Transverse colon (tissue), 4 donors: Measurements from ENCODE around the gene ATP11A.

Experiments
- CTCF ChIP-seq, 5 experiments: fragments of 200-600 bp in 3 of 5; fragments of 450-650 bp in 2 of 5; sonication (generic) in 3 of 5; IDR thresholded peaks; 1 replicate in 2 of 5; 2 replicates in 3 of 5; pipeline ENCODE4 v1.5.1; 2016 to 2017; ENCODE audit warnings: antibody characterized with exemption in 5 of 5, inconsistent platforms in 3 of 5, mild to moderate bottlenecking in 2 of 5, moderate library complexity in 1 of 5
- EP300 ChIP-seq: sonication (generic); formaldehyde crosslinking; IDR thresholded peaks from one replicate; pipeline ENCODE4 v1.6.1; 2017; ENCODE audit warnings: antibody characterized with exemption, low read depth
- POLR2A ChIP-seq: fragments of 450-650 bp; IDR thresholded peaks from one replicate; pipeline ENCODE4 v1.6.1; 2016; ENCODE audit warnings: antibody characterized with exemption, mild to moderate bottlenecking, moderate library complexity
- POLR2AphosphoS5 ChIP-seq, 3 donors: sonication (generic); formaldehyde crosslinking; IDR thresholded peaks; one replicate each; pipeline ENCODE4 v1.6.1; 2016; ENCODE audit warnings: antibody characterized with exemption in 3 of 3

GRCh38 chr13:112880221-112880641, 190.4 kb downstream of the ATP11A start:
- TF ChIP-seq CTCF (IDR thresholded peaks at IDR 0.05) = no peak
- TF ChIP-seq POLR2A = no peak
- TF ChIP-seq POLR2AphosphoS5 (IDR thresholded peaks at IDR 0.05) = no peak
- TF ChIP-seq EP300 = no peak
